IPS-20b (cell line): ENCODE results near the gene PANX1.

Source experiments
- H3K27ac ChIP-seq: one replicate; pipeline ENCODE4 v1.5.1; 2013; ENCODE audit warnings: low read length
- H3K27me3 ChIP-seq: 2 replicates; pipeline ENCODE4 v1.6.1; 2013; ENCODE audit warnings: mild to moderate bottlenecking, low read length, inconsistent platforms; ENCODE audit not compliant: insufficient read depth
- H3K36me3 ChIP-seq: 2 replicates; pipeline ENCODE4 v1.6.1; 2013; ENCODE audit warnings: low read depth, mild to moderate bottlenecking, inconsistent platforms, low read length, moderate library complexity; ENCODE audit not compliant: insufficient read depth
- H3K4me1 ChIP-seq: 2 replicates; pipeline ENCODE4 v1.6.1; 2013; ENCODE audit warnings: mild to moderate bottlenecking, control low read depth, inconsistent platforms, low read length, moderate library complexity; ENCODE audit not compliant: insufficient read depth
- H3K4me3 ChIP-seq: 2 replicates; pipeline ENCODE4 v1.5.1; 2013; ENCODE audit warnings: mild to moderate bottlenecking, low read length, inconsistent platforms
- H3K9ac ChIP-seq: 2 replicates; pipeline ENCODE4 v1.6.1; 2013; ENCODE audit warnings: low read depth, mild to moderate bottlenecking, inconsistent platforms, low read length, moderate library complexity
- H3K9me3 ChIP-seq: 2 replicates; pipeline ENCODE4 v1.6.1; 2013; ENCODE audit warnings: mild to moderate bottlenecking, low read depth, low read length, inconsistent platforms; ENCODE audit not compliant: insufficient read depth

Gene PANX1

DNA sequence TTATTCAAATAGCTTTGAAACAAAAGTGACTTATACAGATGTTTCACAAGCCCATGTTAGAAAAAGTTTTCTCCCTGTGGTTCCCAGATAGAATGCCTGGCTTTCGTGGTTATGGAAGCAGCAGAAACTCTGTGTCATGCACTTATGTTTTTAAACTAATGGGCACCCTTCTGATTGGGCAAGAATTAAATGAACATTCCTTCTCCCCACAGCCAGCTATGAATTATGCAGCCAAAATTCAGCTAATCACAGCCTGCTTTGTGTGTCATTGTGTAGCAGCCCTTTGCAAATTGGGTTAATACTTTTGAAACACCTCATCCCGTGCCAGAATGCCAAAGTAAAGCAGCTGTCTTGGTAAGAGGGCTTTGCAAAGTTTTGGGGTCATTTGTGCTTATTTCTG, 46.9 kb downstream of the PANX1 start:
- Histone ChIP-seq H3K27ac (no peak overlapping the region), H3K36me3 (peaks cover 44% of the 10 kb centered on the region), H3K4me3 (no peak overlapping the region), H3K4me1 (peaks cover 5% of the 10 kb centered on the region; the same call in 1 of the 2 replicates), H3K9ac (no peak overlapping the region), H3K9me3 (no peaks in the 10 kb centered on the region), H3K27me3 (no peaks in the 10 kb centered on the region)

DNA sequence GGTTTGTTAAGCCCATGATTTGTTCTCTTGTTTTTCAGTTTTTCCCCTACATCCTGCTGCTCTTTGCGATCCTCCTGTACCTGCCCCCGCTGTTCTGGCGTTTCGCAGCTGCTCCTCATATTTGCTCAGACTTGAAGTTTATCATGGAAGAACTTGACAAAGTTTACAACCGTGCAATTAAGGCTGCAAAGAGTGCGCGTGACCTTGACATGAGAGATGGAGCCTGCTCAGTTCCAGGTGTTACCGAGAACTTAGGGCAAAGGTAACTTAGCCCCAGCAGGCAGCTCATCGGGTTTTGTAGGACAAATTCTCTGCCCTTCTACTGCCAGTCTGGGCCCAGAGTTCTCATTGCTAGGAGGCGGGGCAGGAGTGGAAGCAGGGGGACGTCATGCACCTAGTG, 49.7 kb downstream of the PANX1 start:
- H3K4me3 ChIP-seq: no peak overlapping the region
- no peak overlapping the region for H3K9ac ChIP-seq
- peaks cover 63% of the 10 kb centered on the region for H3K36me3 ChIP-seq

DNA sequence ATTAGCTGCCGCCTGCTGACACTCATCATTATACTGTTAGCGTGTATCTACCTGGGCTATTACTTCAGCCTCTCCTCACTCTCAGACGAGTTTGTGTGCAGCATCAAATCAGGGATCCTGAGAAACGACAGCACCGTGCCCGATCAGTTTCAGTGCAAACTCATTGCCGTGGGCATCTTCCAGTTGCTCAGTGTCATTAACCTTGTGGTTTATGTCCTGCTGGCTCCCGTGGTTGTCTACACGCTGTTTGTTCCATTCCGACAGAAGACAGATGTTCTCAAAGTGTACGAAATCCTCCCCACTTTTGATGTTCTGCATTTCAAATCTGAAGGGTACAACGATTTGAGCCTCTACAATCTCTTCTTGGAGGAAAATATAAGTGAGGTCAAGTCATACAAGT, 51.1 kb downstream of the PANX1 start:
- H3K4me1 ChIP-seq: peaks cover 7% of the 10 kb centered on the region; the same call in 1 of the 2 replicates
- no peak overlapping the region for H3K27ac ChIP-seq
- no peak overlapping the region for H3K9ac ChIP-seq
- peaks cover 69% of the 10 kb centered on the region for H3K36me3 ChIP-seq
- no peaks in the 10 kb centered on the region for H3K9me3 ChIP-seq
- no peak overlapping the region for H3K4me3 ChIP-seq
- no peaks in the 10 kb centered on the region for H3K27me3 ChIP-seq

More for the DNA sequence above, 49.7 kb downstream of the PANX1 start:
- H3K27ac ChIP-seq: no peak overlapping the region
- no peaks in the 10 kb centered on the region for H3K27me3 ChIP-seq
- no peaks in the 10 kb centered on the region for H3K4me1 ChIP-seq
- no peaks in the 10 kb centered on the region for H3K9me3 ChIP-seq

DNA sequence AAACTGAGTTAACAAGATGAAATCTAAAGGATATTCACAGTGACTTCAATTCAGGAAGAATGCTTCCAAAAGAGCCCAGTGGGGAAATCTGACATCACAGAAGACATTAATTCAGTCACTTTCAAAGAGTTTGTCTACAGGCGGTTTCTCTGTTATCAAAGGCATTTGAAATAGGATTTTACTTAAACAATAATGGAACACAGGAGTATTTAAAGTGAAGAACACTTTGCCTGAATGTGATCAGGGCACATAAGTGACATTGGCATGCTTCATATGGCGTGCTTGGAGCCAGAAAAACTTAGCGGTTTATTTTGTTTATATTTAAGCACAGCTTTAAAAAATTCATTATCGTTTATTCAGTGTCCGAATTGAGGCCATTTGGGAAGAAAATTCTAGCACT, 52.9 kb downstream of the PANX1 start:
- Histone ChIP-seq H3K27me3 (no peaks in the 10 kb centered on the region), H3K9me3 (no peaks in the 10 kb centered on the region), H3K4me1 (peaks cover 7% of the 10 kb centered on the region; the same call in 1 of the 2 replicates), H3K36me3 (peaks cover 86% of the 10 kb centered on the region), H3K9ac (no peak overlapping the region), H3K4me3 (no peak overlapping the region), H3K27ac (no peak overlapping the region)

DNA sequence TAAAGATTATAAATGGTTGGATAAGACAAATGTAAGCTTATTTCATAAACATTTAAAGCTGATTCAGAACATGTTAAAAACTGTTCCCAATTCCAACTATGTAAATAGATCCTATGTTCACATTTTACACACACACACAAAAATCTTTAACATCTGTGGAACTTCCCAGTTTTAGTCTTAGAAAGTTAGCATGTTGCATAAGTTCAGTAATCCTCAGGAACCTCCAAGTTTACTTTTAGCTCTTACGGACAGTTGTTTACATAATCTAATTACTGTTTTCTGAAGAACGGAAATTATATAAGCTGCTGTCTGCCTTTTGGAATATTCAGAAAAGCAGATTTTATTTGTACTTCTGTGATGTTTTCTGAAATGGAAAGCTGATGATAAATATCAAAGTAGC, 53.3 kb downstream of the PANX1 start:
- Histone ChIP-seq H3K4me1 (peaks cover 7% of the 10 kb centered on the region; the same call in 1 of the 2 replicates), H3K36me3 (peaks cover 86% of the 10 kb centered on the region), H3K27ac (no peak overlapping the region), H3K9ac (no peak overlapping the region), H3K4me3 (no peak overlapping the region), H3K27me3 (no peaks in the 10 kb centered on the region), H3K9me3 (no peaks in the 10 kb centered on the region)

DNA sequence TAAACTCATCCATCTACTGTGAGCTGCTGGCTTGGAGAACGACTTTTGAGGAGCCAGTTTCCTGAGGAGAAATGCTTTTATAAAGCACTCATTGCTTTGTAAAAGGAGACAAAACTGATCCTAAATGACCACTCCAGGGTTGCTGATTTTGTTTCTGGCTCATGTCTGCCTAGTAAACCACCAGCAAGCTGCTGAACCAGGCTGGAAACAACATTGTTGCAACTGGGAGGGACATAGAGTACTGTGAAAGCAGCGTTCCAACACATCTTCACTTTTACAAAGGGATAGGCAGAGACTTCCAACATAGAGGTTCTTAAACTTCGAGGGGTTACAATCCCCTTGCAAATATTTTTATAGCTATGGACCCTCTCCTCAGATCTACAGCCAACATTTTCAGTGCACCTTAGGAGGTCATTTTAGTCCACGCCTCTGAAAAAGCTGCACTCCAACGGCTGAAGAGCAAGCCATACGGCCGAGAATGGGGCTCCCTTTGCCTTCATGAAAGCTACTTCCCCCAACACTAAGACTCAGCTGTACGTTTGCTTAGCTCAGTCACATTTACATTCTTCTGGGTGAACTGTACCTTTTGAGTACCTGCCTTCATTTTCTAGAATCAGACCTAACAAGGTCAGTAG, 54.7 kb downstream of the PANX1 start:
- H3K36me3 ChIP-seq: peaks cover 75% of the 10 kb centered on the region
- H3K27me3 ChIP-seq: no peaks in the 10 kb centered on the region
- H3K4me1 ChIP-seq: peaks cover 7% of the 10 kb centered on the region; the same call in 1 of the 2 replicates
- no peak overlapping the region for H3K27ac ChIP-seq
- H3K9me3 ChIP-seq: no peaks in the 10 kb centered on the region
- no peak overlapping the region for H3K9ac ChIP-seq
- no peak overlapping the region for H3K4me3 ChIP-seq

DNA sequence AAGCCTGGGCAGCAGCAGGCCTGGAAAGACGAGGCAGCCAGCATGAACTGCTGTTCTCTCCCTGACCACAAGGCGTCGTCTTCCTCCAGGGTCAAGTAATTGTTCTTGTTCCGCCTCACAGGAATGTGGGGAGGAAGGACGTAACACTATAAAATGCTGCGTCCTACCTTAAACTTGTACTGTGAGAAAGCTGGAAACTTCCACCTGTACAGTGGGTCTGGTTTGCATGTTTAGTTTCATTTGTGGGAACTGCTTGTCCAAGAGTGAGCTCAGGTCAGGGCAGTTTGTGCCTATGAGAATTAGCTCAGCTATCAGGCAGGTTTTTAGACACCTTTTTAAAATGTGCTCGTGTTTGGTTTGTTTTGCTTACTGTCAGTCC, 55.2 kb downstream of the PANX1 start:
- H3K9me3 ChIP-seq: no peaks in the 10 kb centered on the region
- H3K4me1 ChIP-seq: peaks cover 7% of the 10 kb centered on the region; the same call in 1 of the 2 replicates
- no peak overlapping the region for H3K27ac ChIP-seq
- peaks cover 70% of the 10 kb centered on the region for H3K36me3 ChIP-seq
- H3K4me3 ChIP-seq: no peak overlapping the region
- H3K27me3 ChIP-seq: no peaks in the 10 kb centered on the region
- H3K9ac ChIP-seq: no peak overlapping the region; the same call in 1 of the 2 replicates

DNA sequence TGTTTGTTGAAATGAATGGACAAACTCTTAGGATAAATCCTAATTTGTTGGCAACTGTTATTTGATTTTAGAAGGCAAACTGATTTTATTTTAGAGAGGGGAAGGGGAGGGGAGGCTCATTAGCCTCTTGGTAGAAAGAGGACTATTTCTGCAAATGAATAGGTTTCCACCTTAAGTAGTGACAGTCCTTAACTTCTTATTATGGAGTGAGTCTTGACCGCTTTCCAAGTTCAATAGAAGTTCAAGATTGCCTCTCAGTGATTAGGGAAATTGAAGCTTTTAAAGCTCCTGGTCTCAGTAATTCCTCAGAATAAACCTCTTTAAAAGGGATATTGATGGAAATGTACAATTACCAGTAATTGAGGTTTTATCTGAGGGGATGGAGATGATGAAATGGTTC, 55.7 kb downstream of the PANX1 start:
- peaks cover 7% of the 10 kb centered on the region; the same call in 1 of the 2 replicates for H3K4me1 ChIP-seq
- no peaks in the 10 kb centered on the region for H3K27me3 ChIP-seq
- H3K36me3 ChIP-seq: peaks cover 65% of the 10 kb centered on the region
- H3K4me3 ChIP-seq: no peak overlapping the region
- H3K27ac ChIP-seq: no peak overlapping the region
- no peaks in the 10 kb centered on the region for H3K9me3 ChIP-seq
- no peak overlapping the region; the same call in 1 of the 2 replicates for H3K9ac ChIP-seq

DNA sequence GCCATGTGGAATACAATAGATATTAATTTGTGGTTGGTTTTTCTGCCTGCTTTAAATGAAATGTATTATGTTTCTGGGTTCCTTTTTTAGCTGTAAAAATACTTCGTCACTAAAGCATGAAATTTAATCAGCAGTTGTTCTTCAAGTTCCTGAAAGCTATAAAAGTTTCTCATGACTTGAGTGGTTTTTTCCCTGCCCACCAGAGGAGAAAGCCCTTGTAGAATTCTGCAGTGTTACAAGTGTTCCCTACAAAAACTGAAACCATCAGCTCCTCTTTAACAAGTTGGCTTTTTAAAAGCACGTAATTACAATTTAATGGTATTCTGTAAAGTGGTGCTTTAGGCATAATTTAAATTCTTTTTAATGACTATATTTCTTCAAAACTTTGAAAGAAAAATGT, 56.2 kb downstream of the PANX1 start:
- peaks cover 7% of the 10 kb centered on the region; the same call in 1 of the 2 replicates for H3K4me1 ChIP-seq
- H3K9ac ChIP-seq: no peak overlapping the region
- no peak overlapping the region for H3K27ac ChIP-seq
- H3K36me3 ChIP-seq: peaks cover 60% of the 10 kb centered on the region
- no peaks in the 10 kb centered on the region for H3K9me3 ChIP-seq
- no peaks in the 10 kb centered on the region for H3K27me3 ChIP-seq
- H3K4me3 ChIP-seq: no peak overlapping the region

DNA sequence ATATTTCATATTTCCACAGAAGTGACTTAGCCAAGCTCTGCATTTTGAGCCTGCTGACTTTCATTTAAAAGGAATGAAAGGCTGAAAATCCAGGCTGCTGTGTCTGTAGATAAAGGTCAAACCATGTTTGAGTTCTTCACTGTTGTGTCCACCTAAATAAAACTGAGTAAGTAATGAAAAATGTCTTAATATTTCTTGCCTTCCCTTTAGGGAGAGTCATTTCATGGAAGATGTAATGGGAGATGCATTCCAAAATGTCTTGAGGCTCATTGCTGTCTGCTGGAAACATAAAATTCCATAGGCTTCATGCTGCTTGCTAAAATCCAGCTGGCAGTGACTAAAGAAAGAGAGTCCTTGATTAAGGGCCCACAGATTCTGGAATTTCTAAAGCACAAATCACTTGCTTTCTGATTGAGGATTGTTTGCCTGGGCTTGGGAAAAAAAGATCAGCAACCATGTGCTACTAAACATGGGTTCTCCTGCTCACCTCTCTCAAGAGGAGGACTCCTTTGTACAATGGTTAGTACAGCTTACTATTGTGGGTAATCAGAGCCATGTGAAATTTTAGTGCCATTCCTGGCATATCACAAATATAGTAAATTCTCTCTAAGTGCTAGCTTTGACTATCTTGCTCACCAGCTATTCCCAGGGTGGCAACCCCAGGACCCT, 56.9 kb downstream of the PANX1 start:
- no peak overlapping the region for H3K9ac ChIP-seq
- no peak overlapping the region for H3K27ac ChIP-seq
- peaks cover 53% of the 10 kb centered on the region for H3K36me3 ChIP-seq

DNA sequence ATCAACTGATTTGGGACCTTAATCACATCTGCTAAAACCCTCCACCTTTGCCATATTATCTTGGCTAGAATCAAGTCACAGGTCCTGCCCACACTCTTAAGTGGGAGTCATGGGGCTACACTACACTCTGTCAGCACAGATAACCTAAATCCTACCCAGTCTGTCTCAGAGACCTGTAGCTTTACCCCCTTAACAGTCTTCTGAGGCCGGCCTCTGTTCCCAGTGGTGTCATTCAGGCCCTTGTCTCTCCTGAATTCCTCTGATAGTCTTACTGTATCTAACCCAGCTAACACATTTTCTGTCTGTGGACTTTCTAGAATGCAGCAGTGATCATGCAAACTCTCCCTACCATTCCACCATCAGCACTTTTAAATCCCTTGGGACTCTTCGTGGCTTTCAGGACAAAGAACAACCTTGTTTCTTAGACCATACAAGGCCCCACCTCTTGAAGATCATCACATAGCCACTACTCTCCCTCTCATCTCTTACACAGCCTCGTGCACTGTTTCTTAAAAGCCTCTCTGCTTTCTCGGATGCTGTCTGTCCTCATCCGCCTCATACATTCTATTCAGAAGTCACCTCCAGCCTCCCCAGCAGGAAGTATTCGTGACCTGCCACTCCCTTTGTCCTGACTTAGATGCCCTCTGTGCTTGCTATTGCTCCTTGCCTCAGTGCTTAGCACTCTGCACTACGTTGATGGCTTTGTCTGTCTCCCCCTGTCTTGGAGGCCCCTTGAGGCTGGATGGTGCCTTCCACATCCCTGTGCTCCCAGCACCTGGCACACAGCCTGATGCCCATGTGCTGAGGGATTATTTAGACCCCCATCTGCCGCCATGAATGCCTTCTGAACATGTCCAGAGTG, 57.9 kb downstream of the PANX1 start:
- Histone ChIP-seq H3K27ac (no peak overlapping the region), H3K27me3 (no peaks in the 10 kb centered on the region), H3K36me3 (peaks cover 43% of the 10 kb centered on the region), H3K4me3 (no peak overlapping the region), H3K4me1 (peaks cover 7% of the 10 kb centered on the region; the same call in 1 of the 2 replicates), H3K9ac (no peak overlapping the region), H3K9me3 (no peaks in the 10 kb centered on the region)

More for the DNA sequence above, 56.9 kb downstream of the PANX1 start:
- Histone ChIP-seq H3K9me3 (no peaks in the 10 kb centered on the region), H3K27me3 (no peaks in the 10 kb centered on the region), H3K4me3 (no peak overlapping the region), H3K4me1 (peaks cover 7% of the 10 kb centered on the region; the same call in 1 of the 2 replicates)
